Measurements from ENCODE around the gene VARS2.
A peak's percentile ranks its signal among the peaks of the same experiment; 100 is the strongest.

DNA sequence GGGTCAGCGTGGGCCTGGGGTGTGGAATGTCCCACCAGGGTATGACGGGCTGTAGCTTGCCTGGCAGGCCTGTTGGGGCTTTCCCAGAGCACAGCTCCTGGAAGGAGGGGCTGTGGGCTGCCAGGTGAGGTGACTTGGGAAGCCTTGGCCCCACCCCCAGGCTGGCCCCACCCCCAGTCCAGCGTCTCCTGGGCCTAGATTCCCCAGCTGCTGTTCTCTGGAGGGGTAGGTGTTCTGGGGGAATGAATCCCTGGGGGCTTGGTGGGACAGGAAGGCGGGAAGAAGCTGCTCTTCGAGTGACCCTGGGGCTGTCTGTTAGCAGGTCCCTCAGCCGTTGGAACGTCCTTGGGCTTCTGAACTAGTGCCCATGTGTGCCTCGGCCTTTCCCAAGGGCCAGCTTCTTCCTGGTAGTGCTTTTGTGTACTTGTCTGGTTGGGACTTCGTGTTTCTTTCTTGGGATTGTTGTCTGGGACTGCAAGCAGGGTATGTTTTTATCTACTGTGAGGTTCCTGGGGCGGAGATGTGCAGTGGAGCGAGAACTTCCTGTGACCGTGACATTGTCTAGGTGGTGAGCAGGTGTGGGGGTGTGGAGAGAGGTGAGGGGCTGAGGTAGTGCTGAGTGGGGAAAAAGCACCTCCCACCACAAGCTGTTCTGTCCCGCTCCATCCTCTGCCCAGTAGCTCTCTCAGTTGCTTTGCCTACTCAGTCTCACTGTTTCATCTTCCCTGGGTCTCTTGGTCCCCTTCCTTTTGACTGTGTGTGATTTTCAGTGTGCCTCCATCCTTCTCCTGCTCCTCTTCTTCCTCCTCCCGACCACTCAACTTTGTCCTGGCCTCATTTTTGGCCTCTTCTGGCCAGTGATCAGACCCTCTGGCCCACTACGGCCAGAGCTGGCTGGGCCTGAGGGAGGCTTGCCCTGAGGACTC lies 31.0 kb upstream of the VARS2 start:
- TF ChIP-seq, protein P1, sequence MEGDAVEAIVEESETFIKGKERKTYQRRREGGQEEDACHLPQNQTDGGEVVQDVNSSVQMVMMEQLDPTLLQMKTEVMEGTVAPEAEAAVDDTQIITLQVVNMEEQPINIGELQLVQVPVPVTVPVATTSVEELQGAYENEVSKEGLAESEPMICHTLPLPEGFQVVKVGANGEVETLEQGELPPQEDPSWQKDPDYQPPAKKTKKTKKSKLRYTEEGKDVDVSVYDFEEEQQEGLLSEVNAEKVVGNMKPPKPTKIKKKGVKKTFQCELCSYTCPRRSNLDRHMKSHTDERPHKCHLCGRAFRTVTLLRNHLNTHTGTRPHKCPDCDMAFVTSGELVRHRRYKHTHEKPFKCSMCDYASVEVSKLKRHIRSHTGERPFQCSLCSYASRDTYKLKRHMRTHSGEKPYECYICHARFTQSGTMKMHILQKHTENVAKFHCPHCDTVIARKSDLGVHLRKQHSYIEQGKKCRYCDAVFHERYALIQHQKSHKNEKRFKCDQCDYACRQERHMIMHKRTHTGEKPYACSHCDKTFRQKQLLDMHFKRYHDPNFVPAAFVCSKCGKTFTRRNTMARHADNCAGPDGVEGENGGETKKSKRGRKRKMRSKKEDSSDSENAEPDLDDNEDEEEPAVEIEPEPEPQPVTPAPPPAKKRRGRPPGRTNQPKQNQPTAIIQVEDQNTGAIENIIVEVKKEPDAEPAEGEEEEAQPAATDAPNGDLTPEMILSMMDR (IDR thresholded peaks at IDR 0.05): no peak
- TF ChIP-seq POLR2A (IDR thresholded peaks at IDR 0.05) (peak; percentile 46), POLR2AphosphoS5 (IDR thresholded peaks at IDR 0.05) (peak in 2 of 3 donors; percentile 27 to 35)
